AG04450 (cell line): ENCODE results near the gene HCN2. TPM values are rescaled to one million over a fixed set of nuclear protein-coding genes. Genes with fewer than 3 reads are reported as not detected.

Source experiments
- CTCF ChIA-PET: fragments of 300-600, 350-600 bp; formaldehyde crosslinking; extraction: SDS; loops from one replicate; lab custom pipeline; 2022; ENCODE audit warnings: antibody characterized with exemption, inconsistent platforms; lab: Charles Lee
- POLR2A ChIA-PET: fragments of 350-600 bp; formaldehyde crosslinking; extraction: SDS; loops from one replicate; lab custom pipeline; 2021; ENCODE audit warnings: antibody characterized with exemption, inconsistent platforms; lab: Yijun Ruan, JAX
- DNase-seq: peaks from one replicate; pipeline ENCODE4 v3.0.0-alpha.2; 2011; ENCODE audit warnings: low read depth, low spot score
- H3K27ac ChIP-seq: one replicate; pipeline ENCODE4 v1.5.1; 2012; ENCODE audit warnings: low read depth, low read length, control low read depth
- H3K27me3 ChIP-seq: one replicate; pipeline ENCODE4 v1.6.0; 2012; ENCODE audit warnings: low read length; ENCODE audit not compliant: control insufficient read depth, insufficient read depth
- H3K4me3 ChIP-seq: 2 replicates; pipeline ENCODE4 v1.5.1; 2011; ENCODE audit warnings: mild to moderate bottlenecking, low read depth, low read length, control low read depth
- H3K9me3 ChIP-seq: 2 replicates; pipeline ENCODE4 v1.5.1; 2012; ENCODE audit warnings: low read length; ENCODE audit not compliant: control insufficient read depth, insufficient read depth
- polyA plus RNA-seq: library from polyadenylated mRNA; depleted of rRNA; stranded (reverse); fragments of >200 nt; gene quantifications from 2 replicates; pipeline ENCODE4 v1.2.3, GENCODE V29; 2011
- TF ChIP-seq, protein P1 (sequence below): IDR thresholded peaks from 2 replicates; pipeline ENCODE4 v1.5.1; 2011; ENCODE audit warnings: low read depth, low read length, control low read depth, inconsistent platforms

HCN2 gene
- polyA plus RNA-seq, 1 experiment = 0.33 TPM

DNA sequence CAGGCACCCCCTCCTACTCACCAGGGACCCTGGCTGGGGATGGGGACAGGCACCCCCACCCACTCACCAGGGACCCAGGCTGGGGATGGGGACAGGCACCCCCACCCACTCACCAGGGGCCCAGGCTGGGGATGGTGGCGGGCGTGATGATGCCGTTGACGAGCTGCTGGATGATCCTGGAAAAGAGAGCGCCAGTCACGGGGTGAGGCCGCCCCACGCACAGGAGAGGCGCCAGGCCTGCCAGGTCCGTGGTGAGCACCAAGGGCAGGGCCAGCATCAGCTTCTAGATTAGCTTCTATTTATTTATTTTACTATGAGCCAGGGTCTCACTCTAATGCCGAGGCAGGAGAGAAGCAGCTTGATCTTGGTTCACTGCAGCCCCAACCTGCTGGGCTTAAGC, 60.4 kb downstream of the HCN2 start:
- no peaks in the 10 kb centered on the region for H3K27me3 ChIP-seq
- POLR2A ChIA-PET = interaction anchor here (0.7 kb wide), 1 partner anchor 77 kb away, joined by 9 read pairs; no protein-coding TSS in a partner anchor
- TF ChIP-seq, protein P1, sequence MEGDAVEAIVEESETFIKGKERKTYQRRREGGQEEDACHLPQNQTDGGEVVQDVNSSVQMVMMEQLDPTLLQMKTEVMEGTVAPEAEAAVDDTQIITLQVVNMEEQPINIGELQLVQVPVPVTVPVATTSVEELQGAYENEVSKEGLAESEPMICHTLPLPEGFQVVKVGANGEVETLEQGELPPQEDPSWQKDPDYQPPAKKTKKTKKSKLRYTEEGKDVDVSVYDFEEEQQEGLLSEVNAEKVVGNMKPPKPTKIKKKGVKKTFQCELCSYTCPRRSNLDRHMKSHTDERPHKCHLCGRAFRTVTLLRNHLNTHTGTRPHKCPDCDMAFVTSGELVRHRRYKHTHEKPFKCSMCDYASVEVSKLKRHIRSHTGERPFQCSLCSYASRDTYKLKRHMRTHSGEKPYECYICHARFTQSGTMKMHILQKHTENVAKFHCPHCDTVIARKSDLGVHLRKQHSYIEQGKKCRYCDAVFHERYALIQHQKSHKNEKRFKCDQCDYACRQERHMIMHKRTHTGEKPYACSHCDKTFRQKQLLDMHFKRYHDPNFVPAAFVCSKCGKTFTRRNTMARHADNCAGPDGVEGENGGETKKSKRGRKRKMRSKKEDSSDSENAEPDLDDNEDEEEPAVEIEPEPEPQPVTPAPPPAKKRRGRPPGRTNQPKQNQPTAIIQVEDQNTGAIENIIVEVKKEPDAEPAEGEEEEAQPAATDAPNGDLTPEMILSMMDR = no peak
- CTCF ChIA-PET = no interaction called here
- H3K27ac ChIP-seq = no peak overlapping the region
- no peak overlapping the region for H3K4me3 ChIP-seq
- no peak for DNase-seq
- H3K9me3 ChIP-seq = peaks cover 4% of the 10 kb centered on the region; the same call in 1 of the 2 replicates

- Histone ChIP-seq H3K4me3 (no peak overlapping the region), H3K27ac (no peak overlapping the region), H3K27me3 (no peaks in the 10 kb centered on the region), H3K9me3 (no peaks in the 10 kb centered on the region; the same call in 1 of the 2 replicates)
- CTCF ChIA-PET = no interaction called here
- POLR2A ChIA-PET = no interaction called here
- no peak for DNase-seq
- TF ChIP-seq, protein P1 = no peak
These were observed 61.6 kb downstream of the HCN2 start for GRCh38 chr19:651114-651818.

DNA sequence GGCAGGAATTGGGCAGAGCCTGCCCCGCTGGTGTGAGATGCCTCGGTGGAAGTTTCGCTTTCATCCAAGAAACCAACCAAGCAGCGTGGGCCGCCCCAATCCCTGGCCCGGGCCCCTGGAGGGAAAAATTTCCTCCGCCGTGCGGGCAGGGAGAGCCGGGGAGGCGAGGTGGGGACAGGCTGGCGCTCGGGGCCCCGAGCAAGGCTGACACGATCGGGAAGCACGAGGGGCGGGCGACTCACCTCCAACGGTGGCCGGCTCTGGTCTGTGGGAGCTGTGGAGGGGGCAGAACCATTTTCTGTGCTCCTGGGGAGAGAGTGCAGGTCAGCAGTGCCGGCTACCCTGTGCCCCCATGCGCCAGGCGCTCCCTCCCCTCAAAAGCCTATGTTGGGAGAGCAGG, 62.3 kb downstream of the HCN2 start:
- H3K4me3 ChIP-seq = no peak overlapping the region
- no peak overlapping the region for H3K27ac ChIP-seq
- H3K9me3 ChIP-seq = no peaks in the 10 kb centered on the region; the same call in 1 of the 2 replicates
- no peak for DNase-seq
- ChIA-PET CTCF (no interaction called here), POLR2A (no interaction called here)
- TF ChIP-seq, protein P1 = no peak
- no peaks in the 10 kb centered on the region for H3K27me3 ChIP-seq

GRCh38 chr19:652467-653389, 63.0 kb downstream of the HCN2 start:
- H3K27me3 ChIP-seq = no peaks in the 10 kb centered on the region
- DNase-seq = no peak
- TF ChIP-seq, protein P1 = no peak
- no peak overlapping the region for H3K4me3 ChIP-seq
- H3K9me3 ChIP-seq = no peaks in the 10 kb centered on the region; the same call in 1 of the 2 replicates
- no peak overlapping the region for H3K27ac ChIP-seq
- ChIA-PET POLR2A (no interaction called here), CTCF (interaction anchor here (0.7 kb wide), 1 partner anchor 40 kb away, joined by 3 read pairs; no protein-coding TSS in a partner anchor)
